ENCODE data around the gene HOXA3. TPM values are rescaled to one million over a fixed set of nuclear protein-coding genes. Genes with fewer than 3 reads are reported as not detected.

Gene HOXA3
- total and polyA plus RNA-seq, 2 of the 13 experiments (the other 11 are each of a cell fraction or from before 2014, with no cell fraction given) = 2.9 to 4.6 TPM

GRCh38 chr7:27166531-27167505 is 14.4 kb upstream of the HOXA3 start (continued):
- no peak for TF ChIP-seq SMAD9 (CRISPR knock-in tag; IDR thresholded peaks at IDR 0.05)
- no peak for TF ChIP-seq RORA (CRISPR knock-in tag; IDR thresholded peaks at IDR 0.05)

GRCh38 chr7:27165996-27166530 is 13.7 kb upstream of the HOXA3 start:
- Histone ChIP-seq H3K36me3 (replicated peaks in 1 of 2; ENCODE audit: control insufficient read depth in 1 of 2, insufficient read depth in 2 of 2, low read length in 2 of 2) (no peaks in the 10 kb centered on the region), H3K4me1 (ENCODE audit: insufficient read depth, low read length) (peaks cover 5% of the 10 kb centered on the region), H4K20me1 (ENCODE audit: insufficient read depth, low read length) (no peaks in the 10 kb centered on the region), H3K9me3 (ENCODE audit: low read length) (no peaks in the 10 kb centered on the region), H3K27me3 (ENCODE audit: control insufficient read depth in 1 of 2, insufficient read depth in 2 of 2, low read length in 2 of 2) (peaks cover 2 to 50% of the 10 kb centered on the region in 2 experiments), H3K4me2 (ENCODE audit: low read depth, low read length) (no peak overlapping the region), H3K4me3 (replicated peaks in 1 of 3; ENCODE audit: insufficient read depth in 1 of 3, low read depth in 2 of 3, low read length in 3 of 3) (no peak overlapping the region), H3K27ac (ENCODE audit: extremely low read length, insufficient read depth, low read length) (no peak overlapping the region), H3K79me2 (ENCODE audit: insufficient read depth, low read length) (no peaks in the 10 kb centered on the region), H2AFZ (ENCODE audit: low read length) (no peak overlapping the region), H3K9ac (ENCODE audit: insufficient read depth, low read depth, low read length) (no peak overlapping the region)
- ChIA-PET POLR2A (no interaction called here), CTCF (ENCODE audit: low intra/inter-chr PET ratio, low total read pairs) (no interaction called here)
- DNase-seq (ENCODE audit: low spot score) = no peak
- in situ Hi-C loops (cut with HindIII; ENCODE audit: extremely low pct_ligation_motif_present, low pct_unique_long_range_greater_than_20kb) = loop anchor here (25.0 kb wide), 1 partner anchor 1079 kb away; no protein-coding TSS in a partner anchor
- intact Hi-C loops (cut with micrococcal nuclease; ENCODE audit: unreplicated experiment) = no loop called here
- no peak for ATAC-seq
- WGBS (ENCODE audit: low lambda C conversion rate) = 73% methylated on average over 45 of the region's 46 CpGs
- TF ChIP-seq TSC22D2 (CRISPR knock-in tag; IDR thresholded peaks at IDR 0.05; ENCODE audit: borderline replicate concordance) (no peak), ZNF737 (CRISPR knock-in tag; IDR thresholded peaks at IDR 0.05; ENCODE audit: borderline replicate concordance) (no peak), ZNF570 (CRISPR knock-in tag; IDR thresholded peaks at IDR 0.05; ENCODE audit: borderline replicate concordance) (no peak)
- no peak for FAIRE-seq
- no TSS peak for BruUV-seq (replicated peaks)

All from HepG2 (cell line).